BLaER1 (cell line): ENCODE results near the gene C11orf54.
A peak's percentile ranks its signal among the peaks of the same experiment; 100 is the strongest.
"Not testable (repeated sequence)": the region's sequence is repeated elsewhere in the genome, so short reads cannot be mapped to it uniquely, and the experiment has no call there.

Experiments
- H3K27ac ChIP-seq: shearing (Covaris generic); formaldehyde crosslinking; 2 replicates; pipeline ENCODE4 v1.8.1; 2022
- H3K27me3 ChIP-seq: shearing (Covaris generic); formaldehyde crosslinking; 2 replicates; pipeline ENCODE4 v1.8.1; 2022
- H3K36me3 ChIP-seq: shearing (Covaris generic); formaldehyde crosslinking; 2 replicates; pipeline ENCODE4 v1.8.1; 2022
- H3K4me1 ChIP-seq: shearing (Covaris generic); formaldehyde crosslinking; 2 replicates; pipeline ENCODE4 v1.8.1; 2022
- H3K4me2 ChIP-seq: shearing (Covaris generic); formaldehyde crosslinking; 2 replicates; pipeline ENCODE4 v1.8.1; 2022
- H3K4me3 ChIP-seq: shearing (Covaris generic); formaldehyde crosslinking; 2 replicates; pipeline ENCODE4 v1.8.1; 2022
- H3K9ac ChIP-seq: shearing (Covaris generic); formaldehyde crosslinking; 2 replicates; pipeline ENCODE4 v1.8.1; 2022
- H3K9me3 ChIP-seq: shearing (Covaris generic); formaldehyde crosslinking; 2 replicates; pipeline ENCODE4 v1.8.1; 2022
- H4K20me1 ChIP-seq: shearing (Covaris generic); formaldehyde crosslinking; 2 replicates; pipeline ENCODE4 v1.8.1; 2022
- Cebpa-rat ChIP-seq: shearing (Covaris generic); IDR thresholded peaks from 2 replicates; pipeline ENCODE4 v1.8.1; 2022

The C11orf54 gene

GRCh38 chr11:93743291-93743690 lies 1.8 kb downstream of the C11orf54 start:
- Histone ChIP-seq H3K4me3 (no peak overlapping the region), H3K36me3 (peaks cover 22% of the 10 kb centered on the region), H3K9me3 (no peaks in the 10 kb centered on the region), H3K4me2 (peak overlapping the region; percentile 73), H3K9ac (no peak overlapping the region), H3K27me3 (no peaks in the 10 kb centered on the region), H3K4me1 (peaks cover 35% of the 10 kb centered on the region), H3K27ac (no peak overlapping the region), H4K20me1 (peaks cover 32% of the 10 kb centered on the region)
- TF ChIP-seq Cebpa-rat: no peak

- no peak overlapping the region for H3K4me3 ChIP-seq
- H3K9ac ChIP-seq: no peak overlapping the region
- no peak overlapping the region for H3K27ac ChIP-seq
- H4K20me1 ChIP-seq: peaks cover 19% of the 10 kb centered on the region
- H3K27me3 ChIP-seq: no peaks in the 10 kb centered on the region
- TF ChIP-seq Cebpa-rat: no peak
- peaks cover 21% of the 10 kb centered on the region for H3K4me1 ChIP-seq
- no peaks in the 10 kb centered on the region for H3K9me3 ChIP-seq
- H3K36me3 ChIP-seq: peaks cover 27% of the 10 kb centered on the region
- no peak overlapping the region for H3K4me2 ChIP-seq
These were observed 3.2 kb downstream of the C11orf54 start for GRCh38 chr11:93744669-93745004.

- H3K9me3 ChIP-seq, H3K9ac ChIP-seq, H3K27ac ChIP-seq, H3K4me2 ChIP-seq, H3K27me3 ChIP-seq, H3K4me3 ChIP-seq: not testable (repeated sequence)
- Histone ChIP-seq H3K36me3 (peaks cover 28% of the 10 kb centered on the region), H3K4me1 (peaks cover 21% of the 10 kb centered on the region), H4K20me1 (peaks cover 13% of the 10 kb centered on the region)
These were observed 3.7 kb downstream of the C11orf54 start for GRCh38 chr11:93745005-93745755.

GRCh38 chr11:93746101-93746500 lies 4.6 kb downstream of the C11orf54 start:
- Histone ChIP-seq H3K27me3 (no peaks in the 10 kb centered on the region), H3K9me3 (no peaks in the 10 kb centered on the region), H3K9ac (no peak overlapping the region), H4K20me1 (peaks cover 8% of the 10 kb centered on the region; the same call in 1 of the 2 replicates), H3K4me2 (no peak overlapping the region), H3K4me1 (peaks cover 21% of the 10 kb centered on the region), H3K27ac (no peak overlapping the region), H3K4me3 (no peak overlapping the region), H3K36me3 (peaks cover 28% of the 10 kb centered on the region)
- TF ChIP-seq Cebpa-rat: no peak

- H3K9me3 ChIP-seq: no peaks in the 10 kb centered on the region
- H3K9ac ChIP-seq: no peak overlapping the region
- H3K4me1 ChIP-seq: peaks cover 19% of the 10 kb centered on the region
- TF ChIP-seq Cebpa-rat: no peak
- no peak overlapping the region for H3K4me3 ChIP-seq
- no peak overlapping the region for H3K27ac ChIP-seq
- peaks cover 28% of the 10 kb centered on the region for H3K36me3 ChIP-seq
- no peak overlapping the region for H3K4me2 ChIP-seq
- H3K27me3 ChIP-seq: no peaks in the 10 kb centered on the region
- H4K20me1 ChIP-seq: peaks cover 8% of the 10 kb centered on the region; the same call in 1 of the 2 replicates
These were observed 5.7 kb downstream of the C11orf54 start for GRCh38 chr11:93747122-93747521.

GRCh38 chr11:93751001-93751400 lies 9.5 kb downstream of the C11orf54 start:
- H3K36me3 ChIP-seq: peaks cover 44% of the 10 kb centered on the region
- H4K20me1 ChIP-seq: no peaks in the 10 kb centered on the region
- no peak overlapping the region for H3K27ac ChIP-seq
- TF ChIP-seq Cebpa-rat: no peak
- no peak overlapping the region for H3K4me3 ChIP-seq
- no peaks in the 10 kb centered on the region for H3K27me3 ChIP-seq
- H3K4me2 ChIP-seq: no peak overlapping the region
- no peaks in the 10 kb centered on the region for H3K4me1 ChIP-seq
- no peak overlapping the region for H3K9ac ChIP-seq
- no peaks in the 10 kb centered on the region for H3K9me3 ChIP-seq

GRCh38 chr11:93753241-93753640 lies 11.8 kb downstream of the C11orf54 start:
- no peaks in the 10 kb centered on the region for H3K27me3 ChIP-seq
- no peak for TF ChIP-seq Cebpa-rat
- H3K27ac ChIP-seq: no peak overlapping the region
- no peak overlapping the region for H3K4me3 ChIP-seq
- no peaks in the 10 kb centered on the region for H3K4me1 ChIP-seq
- H4K20me1 ChIP-seq: no peaks in the 10 kb centered on the region
- 0 out of 2 replicates have a peak, but pooled peaks cover under 1% of the 10 kb centered on the region for H3K9me3 ChIP-seq
- H3K36me3 ChIP-seq: peaks cover 64% of the 10 kb centered on the region
- no peak overlapping the region for H3K9ac ChIP-seq
- H3K4me2 ChIP-seq: no peak overlapping the region

GRCh38 chr11:93756748-93757147 lies 15.3 kb downstream of the C11orf54 start:
- Histone ChIP-seq H3K4me3 (no peak overlapping the region), H3K27ac (no peak overlapping the region), H4K20me1 (no peaks in the 10 kb centered on the region), H3K4me2 (no peak overlapping the region), H3K4me1 (no peaks in the 10 kb centered on the region), H3K9ac (no peak overlapping the region), H3K36me3 (peaks cover 82% of the 10 kb centered on the region), H3K9me3 (peaks cover 6% of the 10 kb centered on the region; the same call in 1 of the 2 replicates), H3K27me3 (no peaks in the 10 kb centered on the region)
- TF ChIP-seq Cebpa-rat: no peak

GRCh38 chr11:93757301-93757700 lies 15.8 kb downstream of the C11orf54 start:
- TF ChIP-seq Cebpa-rat: no peak
- Histone ChIP-seq H3K4me2 (no peak overlapping the region), H3K36me3 (peaks cover 84% of the 10 kb centered on the region), H4K20me1 (no peaks in the 10 kb centered on the region), H3K27ac (no peak overlapping the region), H3K4me3 (no peak overlapping the region), H3K27me3 (no peaks in the 10 kb centered on the region), H3K9ac (no peak overlapping the region), H3K9me3 (peaks cover 6% of the 10 kb centered on the region; the same call in 1 of the 2 replicates), H3K4me1 (no peaks in the 10 kb centered on the region)

GRCh38 chr11:93757924-93758865 lies 16.7 kb downstream of the C11orf54 start:
- Histone ChIP-seq H3K9me3 (peaks cover 6% of the 10 kb centered on the region; the same call in 1 of the 2 replicates), H3K36me3 (peaks cover 91% of the 10 kb centered on the region), H4K20me1 (no peaks in the 10 kb centered on the region), H3K4me2 (no peak overlapping the region), H3K27me3 (no peaks in the 10 kb centered on the region), H3K4me1 (no peaks in the 10 kb centered on the region), H3K9ac (no peak overlapping the region), H3K27ac (no peak overlapping the region), H3K4me3 (no peak overlapping the region)
- TF ChIP-seq Cebpa-rat: no peak

- H3K9ac ChIP-seq, H3K4me2 ChIP-seq, H3K4me1 ChIP-seq, H4K20me1 ChIP-seq, H3K27me3 ChIP-seq, H3K27ac ChIP-seq, H3K9me3 ChIP-seq, H3K4me3 ChIP-seq: not testable (repeated sequence)
- H3K36me3 ChIP-seq: peaks cover 92% of the 10 kb centered on the region
These were observed 17.7 kb downstream of the C11orf54 start for GRCh38 chr11:93759123-93759522.
